HepG2 (cell line): ENCODE measurements around the gene OTUD7B. TPM values are rescaled to one million over a fixed set of nuclear protein-coding genes. Genes with fewer than 3 reads are reported as not detected.

ENCODE experiments used
- HCFC1 ChIP-seq: fragments of 150-350 bp; IDR thresholded peaks from 2 replicates; pipeline ENCODE4 v1.6.1; 2014; ENCODE audit warnings: low read depth, low read length
- JUND ChIP-seq: sonication (generic); formaldehyde crosslinking; IDR thresholded peaks from 2 replicates; pipeline ENCODE4 v1.8.0; 2022; ENCODE audit warnings: mild to moderate bottlenecking, missing genetic modification reagents
- KDM5A ChIP-seq: fragments of 200-600 bp; sonication (generic); IDR thresholded peaks from 2 replicates; pipeline ENCODE4 v1.7.0; 2018; ENCODE audit warnings: antibody characterized with exemption, mild to moderate bottlenecking, low read length, borderline replicate concordance
- MZF1 ChIP-seq: sonication (generic); formaldehyde crosslinking; IDR thresholded peaks from 2 replicates; pipeline ENCODE4 v1.8.1; 2023; ENCODE audit warnings: mild to moderate bottlenecking, missing genetic modification reagents, borderline replicate concordance
- NFE2 ChIP-seq: sonication (generic); formaldehyde crosslinking; IDR thresholded peaks from 2 replicates; pipeline ENCODE4 v1.4.0; 2020; ENCODE audit warnings: missing genetic modification reagents
- NR1H2 ChIP-seq: sonication (generic); formaldehyde crosslinking; IDR thresholded peaks from 2 replicates; pipeline ENCODE4 v1.8.1; 2022; ENCODE audit warnings: low read depth, missing genetic modification reagents, borderline replicate concordance
- RARA ChIP-seq: IDR thresholded peaks from 2 replicates; pipeline ENCODE4 v1.6.1; 2016; ENCODE audit warnings: missing genetic modification reagents, missing compliant biosample characterization
- STAT6 ChIP-seq: sonication (generic); formaldehyde crosslinking; IDR thresholded peaks from 2 replicates; pipeline ENCODE4 v1.4.0; 2020; ENCODE audit warnings: missing genetic modification reagents, mild to moderate bottlenecking, borderline replicate concordance
- TEAD2 ChIP-seq: sonication (generic); formaldehyde crosslinking; IDR thresholded peaks from 2 replicates; pipeline ENCODE4 v1.9.0; 2021; ENCODE audit warnings: missing genetic modification reagents
- ZBED4 ChIP-seq: sonication (generic); formaldehyde crosslinking; IDR thresholded peaks from 2 replicates; pipeline ENCODE4 v1.4.0; 2020; ENCODE audit warnings: missing genetic modification reagents, borderline replicate concordance
- ZFAT ChIP-seq: sonication (generic); formaldehyde crosslinking; conservative IDR thresholded peaks from 2 replicates; pipeline ENCODE4 v1.8.1; 2023; ENCODE audit warnings: missing genetic modification reagents, inconsistent platforms
- ZHX1 ChIP-seq: sonication (generic); formaldehyde crosslinking; IDR thresholded peaks from 2 replicates; pipeline ENCODE4 v1.8.1; 2022; ENCODE audit warnings: low read depth, mild to moderate bottlenecking, missing genetic modification reagents
- ZNF574 ChIP-seq: sonication (generic); formaldehyde crosslinking; IDR thresholded peaks from 2 replicates; pipeline ENCODE4 v1.4.0; 2020; ENCODE audit warnings: missing genetic modification reagents
- ZNF607 ChIP-seq: sonication (generic); formaldehyde crosslinking; IDR thresholded peaks from 2 replicates; pipeline ENCODE4 v1.5.1; 2020; ENCODE audit warnings: missing genetic modification reagents, mild to moderate bottlenecking, borderline replicate concordance
- ZNF703 ChIP-seq: sonication (generic); formaldehyde crosslinking; IDR thresholded peaks from 2 replicates; pipeline ENCODE4 v1.5.1; 2020; ENCODE audit warnings: missing genetic modification reagents, mild to moderate bottlenecking, moderate library complexity, borderline replicate concordance
- ZNF749 ChIP-seq: sonication (generic); formaldehyde crosslinking; IDR thresholded peaks from 2 replicates; pipeline ENCODE4 v1.8.0; 2022; ENCODE audit warnings: mild to moderate bottlenecking, missing genetic modification reagents, moderate library complexity, borderline replicate concordance
- ZSCAN12 ChIP-seq: sonication (generic); formaldehyde crosslinking; IDR thresholded peaks from 2 replicates; pipeline ENCODE4 v1.9.0; 2021; ENCODE audit warnings: mild to moderate bottlenecking, missing genetic modification reagents
- polyA plus RNA-seq, 8 experiments: library from polyadenylated mRNA; depleted of rRNA in 3 of 8; stranded (reverse) in 7 of 8; unstranded in 1 of 8; fragments of >200 nt; fragmentation: Illumina TruSeq in 4 of 8; extraction: Trizol in 4 of 8; gene quantifications; 2 replicates each; pipeline versions ENCODE4 v1.2.1 to v1.2.3, GENCODE V29; 2011 to 2016; ENCODE audit warnings: low read depth in 4 of 8, missing spikeins in 1 of 8, mixed read lengths in 1 of 8; ENCODE audit not compliant: insufficient read depth in 1 of 8
- total RNA-seq, 5 experiments: library from RNA; depleted of rRNA; stranded (reverse); fragments of >200 nt; fragmentation: Illumina TruSeq; extraction: Trizol; gene quantifications; 2 replicates each; pipeline ENCODE4 v1.2.3, GENCODE V29; 2016; ENCODE audit warnings: low read depth in 1 of 5

OTUD7B gene
- total and polyA plus RNA-seq, 2 of the 13 experiments (the other 11 are each of a cell fraction or from before 2014, with no cell fraction given), result 5.1 to 11.2 TPM

- TF ChIP-seq ZHX1 (CRISPR knock-in tag) (no peak), ZBED4 (no peak), ZNF749 (no peak), HCFC1 (no peak), STAT6 (no peak), ZNF574 (CRISPR knock-in tag) (no peak), ZNF703 (no peak), JUND (CRISPR knock-in tag) (no peak), NR1H2 (no peak), ZFAT (no peak), TEAD2 (CRISPR knock-in tag) (no peak), NFE2 (CRISPR knock-in tag) (no peak), KDM5A (peak; percentile 5; the same call in 1 of the 2 replicates), MZF1 (CRISPR knock-in tag) (no peak), RARA (CRISPR knock-in tag) (no peak), ZNF607 (CRISPR knock-in tag) (no peak), ZSCAN12 (no peak)
Observed at GRCh38 chr1:149888247-149888998, 122.1 kb downstream of the OTUD7B start (continued).
